ENCODE measurements around the gene PNCK.

DNA sequence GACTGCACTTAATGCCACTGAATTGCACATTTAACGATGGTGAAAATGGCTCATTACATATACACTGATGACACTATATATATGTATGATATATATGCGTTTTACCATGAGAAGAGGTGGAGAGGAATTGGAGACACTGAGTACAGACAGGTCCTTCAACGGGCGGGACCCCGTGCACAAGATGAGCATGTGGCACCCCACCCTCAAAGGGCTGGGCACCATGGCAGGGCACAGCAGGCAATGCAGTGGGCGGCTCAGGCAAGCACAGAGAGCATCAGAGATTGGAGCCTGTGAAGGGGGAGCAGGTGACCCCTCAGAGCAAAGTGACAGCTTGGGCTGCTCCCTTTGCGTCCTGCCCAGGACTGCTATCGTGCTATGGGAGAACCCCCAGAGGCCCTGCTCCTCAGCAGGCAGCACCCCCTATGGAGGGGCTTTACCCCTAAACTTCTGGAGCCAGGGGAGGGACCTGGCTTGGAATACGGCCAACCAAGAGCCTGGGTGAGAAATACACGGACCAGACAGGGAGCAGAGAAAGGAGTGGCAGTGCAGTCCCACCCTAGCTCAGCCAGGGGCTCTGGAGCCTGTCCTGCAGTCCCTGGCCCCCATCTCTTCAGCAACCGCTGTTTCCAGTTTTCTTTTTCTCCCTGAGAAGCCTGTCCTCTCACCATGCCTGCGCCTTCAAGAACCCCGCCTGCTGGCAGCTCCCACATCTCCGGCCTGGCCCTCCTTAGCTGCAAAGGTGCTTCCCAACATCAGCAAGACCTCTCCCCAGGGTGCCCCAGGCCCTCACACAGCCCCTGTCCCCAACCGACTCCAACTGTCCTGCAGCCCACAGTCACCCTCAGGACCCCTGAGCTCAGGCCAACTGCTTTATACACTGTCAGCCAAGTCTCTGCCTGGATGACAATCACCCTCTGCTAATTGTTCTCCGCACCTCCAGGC is 24.6 kb upstream of the PNCK start:
- TF ChIP-seq, protein P1, sequence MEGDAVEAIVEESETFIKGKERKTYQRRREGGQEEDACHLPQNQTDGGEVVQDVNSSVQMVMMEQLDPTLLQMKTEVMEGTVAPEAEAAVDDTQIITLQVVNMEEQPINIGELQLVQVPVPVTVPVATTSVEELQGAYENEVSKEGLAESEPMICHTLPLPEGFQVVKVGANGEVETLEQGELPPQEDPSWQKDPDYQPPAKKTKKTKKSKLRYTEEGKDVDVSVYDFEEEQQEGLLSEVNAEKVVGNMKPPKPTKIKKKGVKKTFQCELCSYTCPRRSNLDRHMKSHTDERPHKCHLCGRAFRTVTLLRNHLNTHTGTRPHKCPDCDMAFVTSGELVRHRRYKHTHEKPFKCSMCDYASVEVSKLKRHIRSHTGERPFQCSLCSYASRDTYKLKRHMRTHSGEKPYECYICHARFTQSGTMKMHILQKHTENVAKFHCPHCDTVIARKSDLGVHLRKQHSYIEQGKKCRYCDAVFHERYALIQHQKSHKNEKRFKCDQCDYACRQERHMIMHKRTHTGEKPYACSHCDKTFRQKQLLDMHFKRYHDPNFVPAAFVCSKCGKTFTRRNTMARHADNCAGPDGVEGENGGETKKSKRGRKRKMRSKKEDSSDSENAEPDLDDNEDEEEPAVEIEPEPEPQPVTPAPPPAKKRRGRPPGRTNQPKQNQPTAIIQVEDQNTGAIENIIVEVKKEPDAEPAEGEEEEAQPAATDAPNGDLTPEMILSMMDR (IDR thresholded peaks at IDR 0.05) = no peak
- TF ChIP-seq POLR2AphosphoS5 (IDR thresholded peaks at IDR 0.05) = no peak

Data from sigmoid colon (tissue), 4 donors.